Measurements from ENCODE around the gene NVL. TPM values are rescaled to one million over a fixed set of nuclear protein-coding genes. Genes with fewer than 3 reads are reported as not detected.

The NVL gene
- total and polyA plus RNA-seq, 4 donors: 15.7 to 28.5 (median 23.9) TPM

- Histone ChIP-seq H3K36me3 (ENCODE audit: control insufficient read depth in 1 of 2, insufficient read depth in 2 of 2, low read length in 1 of 2) (peaks cover 0 to 3% of the 10 kb centered on the region in 2 donors), H3K27me3 (ENCODE audit: control insufficient read depth in 1 of 2, insufficient read depth in 2 of 2, low read length in 1 of 2) (no peaks in the 10 kb centered on the region), H3K9me3 (ENCODE audit: control insufficient read depth, low read length) (no peaks in the 10 kb centered on the region), H3K27ac (ENCODE audit: low read depth in 1 of 2, low read length in 2 of 2) (no peak overlapping the region), H3K4me1 (ENCODE audit: control insufficient read depth in 1 of 2, insufficient read depth in 2 of 2, low read length in 2 of 2) (no peaks in the 10 kb centered on the region), H3K4me3 (ENCODE audit: low read length in 2 of 2) (no peak overlapping the region)
- intact Hi-C loops (cut with DNase I): loop anchor here in 1 of 2 donors (10.0 kb wide), 1 partner anchor 138 kb away; no protein-coding TSS in a partner anchor
- ATAC-seq (ENCODE audit: low FRiP score): no peak
- no peak for DNase-seq
- WGBS, 2 donors: 43 to 70% methylated on average over 2 of the region's 2 CpGs
Measured at GRCh38 chr1:224262373-224263054, 67.5 kb downstream of the NVL start.

- Histone ChIP-seq H3K36me3 (ENCODE audit: control insufficient read depth in 1 of 2, insufficient read depth in 2 of 2, low read length in 1 of 2) (peaks cover 0 to 2% of the 10 kb centered on the region in 2 donors), H3K9me3 (ENCODE audit: control insufficient read depth, low read length) (no peaks in the 10 kb centered on the region), H3K27ac (ENCODE audit: low read depth in 1 of 2, low read length in 2 of 2) (no peak overlapping the region), H3K4me1 (ENCODE audit: control insufficient read depth in 1 of 2, insufficient read depth in 2 of 2, low read length in 2 of 2) (no peaks in the 10 kb centered on the region), H3K4me3 (ENCODE audit: low read length in 2 of 2) (no peak overlapping the region), H3K27me3 (ENCODE audit: control insufficient read depth in 1 of 2, insufficient read depth in 2 of 2, low read length in 1 of 2) (no peaks in the 10 kb centered on the region)
- no peak for ATAC-seq (ENCODE audit: low FRiP score)
- WGBS, 2 donors: 92 to 94% methylated on average over 5 of the region's 5 CpGs
- no peak for DNase-seq
- intact Hi-C loops (cut with DNase I): loop anchor here in 1 of 2 donors (10.0 kb wide), 1 partner anchor 135 kb away; no protein-coding TSS in a partner anchor
Measured at GRCh38 chr1:224259986-224260385, 70.0 kb downstream of the NVL start.

DNA sequence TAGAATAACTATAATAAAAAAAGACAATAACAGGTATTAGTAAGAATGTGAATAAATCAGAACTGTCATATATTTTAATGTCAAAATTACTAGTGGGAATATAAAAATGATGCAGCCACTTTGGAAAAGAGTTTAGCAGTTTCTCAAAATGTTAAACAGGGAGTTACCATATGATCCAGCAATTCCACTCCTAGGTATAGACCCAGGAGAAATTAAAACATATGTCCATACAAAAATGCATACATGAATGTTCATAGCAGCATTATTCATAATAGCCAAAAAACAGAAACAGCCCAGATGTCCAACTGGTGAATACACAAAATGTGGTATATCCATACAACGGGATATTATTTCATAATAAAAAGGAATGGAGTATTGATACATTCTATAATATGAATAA is 71.6 kb downstream of the NVL start:
- peaks cover 0 to 2% of the 10 kb centered on the region in 2 donors for H3K36me3 ChIP-seq (ENCODE audit: control insufficient read depth in 1 of 2, insufficient read depth in 2 of 2, low read length in 1 of 2)
- no peak for ATAC-seq (ENCODE audit: low FRiP score)
- no peak overlapping the region for H3K27ac ChIP-seq (ENCODE audit: low read depth in 1 of 2, low read length in 2 of 2)
- H3K4me3 ChIP-seq (ENCODE audit: low read length in 2 of 2): no peak overlapping the region
- H3K9me3 ChIP-seq (ENCODE audit: control insufficient read depth, low read length): no peaks in the 10 kb centered on the region
- intact Hi-C loops (cut with DNase I): no loop called here
- no peaks in the 10 kb centered on the region for H3K4me1 ChIP-seq (ENCODE audit: control insufficient read depth in 1 of 2, insufficient read depth in 2 of 2, low read length in 2 of 2)
- no peaks in the 10 kb centered on the region for H3K27me3 ChIP-seq (ENCODE audit: control insufficient read depth in 1 of 2, insufficient read depth in 2 of 2, low read length in 1 of 2)
- DNase-seq: no peak
- WGBS, 2 donors: 98 to 99% methylated on average over 1 of the region's 1 CpG

- H3K36me3 ChIP-seq (ENCODE audit: control insufficient read depth in 1 of 2, insufficient read depth in 2 of 2, low read length in 1 of 2): peaks cover 0 to 2% of the 10 kb centered on the region in 2 donors
- no peak overlapping the region for H3K27ac ChIP-seq (ENCODE audit: low read depth in 1 of 2, low read length in 2 of 2)
- 67 to 76% methylated on average over 3 of the region's 3 CpGs for WGBS, 2 donors
- intact Hi-C loops (cut with DNase I): no loop called here
- no peaks in the 10 kb centered on the region for H3K9me3 ChIP-seq (ENCODE audit: control insufficient read depth, low read length)
- no peaks in the 10 kb centered on the region for H3K4me1 ChIP-seq (ENCODE audit: control insufficient read depth in 1 of 2, insufficient read depth in 2 of 2, low read length in 2 of 2)
- no peaks in the 10 kb centered on the region for H3K27me3 ChIP-seq (ENCODE audit: control insufficient read depth in 1 of 2, insufficient read depth in 2 of 2, low read length in 1 of 2)
- ATAC-seq (ENCODE audit: low FRiP score): no peak
- H3K4me3 ChIP-seq (ENCODE audit: low read length in 2 of 2): no peak overlapping the region
- DNase-seq: no peak
Measured at GRCh38 chr1:224256640-224257039, 73.3 kb downstream of the NVL start.

GRCh38 chr1:224253721-224254120 is 76.3 kb downstream of the NVL start:
- no peak for DNase-seq
- Histone ChIP-seq H3K27ac (ENCODE audit: low read depth in 1 of 2, low read length in 2 of 2) (no peak overlapping the region), H3K4me3 (ENCODE audit: low read length in 2 of 2) (no peak overlapping the region), H3K4me1 (ENCODE audit: control insufficient read depth in 1 of 2, insufficient read depth in 2 of 2, low read length in 2 of 2) (no peaks in the 10 kb centered on the region), H3K36me3 (ENCODE audit: control insufficient read depth in 1 of 2, insufficient read depth in 2 of 2, low read length in 1 of 2) (peaks cover 0 to 2% of the 10 kb centered on the region in 2 donors), H3K9me3 (ENCODE audit: control insufficient read depth, low read length) (no peaks in the 10 kb centered on the region), H3K27me3 (ENCODE audit: control insufficient read depth in 1 of 2, insufficient read depth in 2 of 2, low read length in 1 of 2) (no peaks in the 10 kb centered on the region)
- intact Hi-C loops (cut with DNase I): no loop called here
- no peak for ATAC-seq (ENCODE audit: low FRiP score)
- 88 to 100% methylated on average over 1 of the region's 1 CpG for WGBS, 2 donors

- ATAC-seq (ENCODE audit: low FRiP score) (no peak), DNase-seq (no peak)
- no peak overlapping the region for H3K27ac ChIP-seq (ENCODE audit: low read depth in 1 of 2, low read length in 2 of 2)
- intact Hi-C loops (cut with DNase I): no loop called here
- H3K4me3 ChIP-seq (ENCODE audit: low read length in 2 of 2): no peak overlapping the region
- H3K27me3 ChIP-seq (ENCODE audit: control insufficient read depth in 1 of 2, insufficient read depth in 2 of 2, low read length in 1 of 2): no peaks in the 10 kb centered on the region
- H3K4me1 ChIP-seq (ENCODE audit: control insufficient read depth in 1 of 2, insufficient read depth in 2 of 2, low read length in 2 of 2): no peaks in the 10 kb centered on the region
- H3K36me3 ChIP-seq (ENCODE audit: control insufficient read depth in 1 of 2, insufficient read depth in 2 of 2, low read length in 1 of 2): peaks cover 0 to 1% of the 10 kb centered on the region in 2 donors
- no peaks in the 10 kb centered on the region for H3K9me3 ChIP-seq (ENCODE audit: control insufficient read depth, low read length)
Measured at GRCh38 chr1:224252479-224252878, 77.5 kb downstream of the NVL start.

- Histone ChIP-seq H3K4me1 (ENCODE audit: control insufficient read depth in 1 of 2, insufficient read depth in 2 of 2, low read length in 2 of 2) (no peaks in the 10 kb centered on the region), H3K27me3 (ENCODE audit: control insufficient read depth in 1 of 2, insufficient read depth in 2 of 2, low read length in 1 of 2) (no peaks in the 10 kb centered on the region), H3K4me3 (ENCODE audit: low read length in 2 of 2) (no peak overlapping the region), H3K9me3 (ENCODE audit: control insufficient read depth, low read length) (no peaks in the 10 kb centered on the region), H3K36me3 (ENCODE audit: control insufficient read depth in 1 of 2, insufficient read depth in 2 of 2, low read length in 1 of 2) (no peaks in the 10 kb centered on the region), H3K27ac (ENCODE audit: low read depth in 1 of 2, low read length in 2 of 2) (no peak overlapping the region)
- DNase-seq (no peak), ATAC-seq (ENCODE audit: low FRiP score) (no peak)
- WGBS, 2 donors: 86 to 91% methylated on average over 5 of the region's 5 CpGs
- intact Hi-C loops (cut with DNase I): no loop called here
Measured at GRCh38 chr1:224251741-224252146, 78.2 kb downstream of the NVL start.

GRCh38 chr1:224245188-224245587 is 84.8 kb downstream of the NVL start:
- intact Hi-C loops (cut with DNase I): no loop called here
- H3K36me3 ChIP-seq (ENCODE audit: control insufficient read depth in 1 of 2, insufficient read depth in 2 of 2, low read length in 1 of 2): no peaks in the 10 kb centered on the region
- H3K4me3 ChIP-seq (ENCODE audit: low read length in 2 of 2): no peak overlapping the region
- H3K27me3 ChIP-seq (ENCODE audit: control insufficient read depth in 1 of 2, insufficient read depth in 2 of 2, low read length in 1 of 2): no peaks in the 10 kb centered on the region
- H3K9me3 ChIP-seq (ENCODE audit: control insufficient read depth, low read length): no peaks in the 10 kb centered on the region
- no peaks in the 10 kb centered on the region for H3K4me1 ChIP-seq (ENCODE audit: control insufficient read depth in 1 of 2, insufficient read depth in 2 of 2, low read length in 2 of 2)
- WGBS, 2 donors: 13 to 17% methylated on average over 1 of the region's 1 CpG
- ATAC-seq (ENCODE audit: low FRiP score): peak; percentile 64
- DNase-seq: peak in 1 of 2 donors; percentile 82
- no peak overlapping the region for H3K27ac ChIP-seq (ENCODE audit: low read depth in 1 of 2, low read length in 2 of 2)

DNA sequence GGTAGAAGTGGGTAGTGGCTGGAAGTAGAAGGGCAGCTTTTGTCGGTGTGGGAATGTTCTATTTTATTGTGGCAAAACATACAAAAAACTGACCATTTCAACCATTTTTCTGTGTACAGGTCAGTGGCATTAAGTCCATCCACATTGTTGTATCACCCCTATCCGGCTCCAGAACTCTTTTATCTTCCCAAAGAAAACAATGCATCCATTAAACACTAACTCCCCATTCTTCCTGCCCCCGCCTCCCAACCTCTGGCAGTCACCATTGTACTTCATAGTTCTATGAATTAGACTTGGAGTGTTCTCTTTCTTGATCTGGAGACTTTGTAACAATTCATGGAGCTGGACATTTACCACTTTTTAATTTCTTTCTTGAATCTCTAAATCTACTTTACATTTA is 91.2 kb downstream of the NVL start:
- H3K27me3 ChIP-seq (ENCODE audit: control insufficient read depth in 1 of 2, insufficient read depth in 2 of 2, low read length in 1 of 2): no peaks in the 10 kb centered on the region
- H3K4me3 ChIP-seq (ENCODE audit: low read length in 2 of 2): no peak overlapping the region
- DNase-seq: no peak
- intact Hi-C loops (cut with DNase I): no loop called here
- no peaks in the 10 kb centered on the region for H3K9me3 ChIP-seq (ENCODE audit: control insufficient read depth, low read length)
- no peak for ATAC-seq (ENCODE audit: low FRiP score)
- peaks cover 0 to 5% of the 10 kb centered on the region in 2 donors for H3K36me3 ChIP-seq (ENCODE audit: control insufficient read depth in 1 of 2, insufficient read depth in 2 of 2, low read length in 1 of 2)
- no peak overlapping the region for H3K27ac ChIP-seq (ENCODE audit: low read depth in 1 of 2, low read length in 2 of 2)
- no peaks in the 10 kb centered on the region for H3K4me1 ChIP-seq (ENCODE audit: control insufficient read depth in 1 of 2, insufficient read depth in 2 of 2, low read length in 2 of 2)
- WGBS, 2 donors: 77 to 80% methylated on average over 3 of the region's 3 CpGs
